ENCODE measurements around the gene SPATA1. TPM values are rescaled to one million over a fixed set of nuclear protein-coding genes. Genes with fewer than 3 reads are reported as not detected.
"Not testable (repeated sequence)": the region's sequence is repeated elsewhere in the genome, so short reads cannot be mapped to it uniquely, and the experiment has no call there.

The SPATA1 gene
- total and polyA plus RNA-seq, 8 donors = 0.16 to 1.4 (median 0.94) TPM

GRCh38 chr1:84587099-84587498 lies 80.9 kb downstream of the SPATA1 start:
- TF ChIP-seq CTCF (IDR thresholded peaks at IDR 0.05) = no peak
- Histone ChIP-seq H3K4me1 (no peaks in the 10 kb centered on the region), H3K36me3 (no peaks in the 10 kb centered on the region), H3K27ac (no peak overlapping the region), H3K9me3 (no peaks in the 10 kb centered on the region), H3K4me3 (no peak overlapping the region), H3K27me3 (no peaks in the 10 kb centered on the region)
- DNase-seq (no peak), FAIRE-seq (no peak), ATAC-seq (no peak)
- WGBS, 2 donors = 74% methylated on average over 3 of the region's 3 CpGs
- intact Hi-C loops (cut with DNase I) = no loop called here

GRCh38 chr1:84594959-84595358 lies 88.8 kb downstream of the SPATA1 start:
- H3K9me3 ChIP-seq; ATAC-seq; H3K4me3 ChIP-seq; intact Hi-C loops (cut with DNase I); DNase-seq; H3K27ac ChIP-seq; H3K4me1 ChIP-seq; H3K36me3 ChIP-seq; H3K27me3 ChIP-seq; FAIRE-seq: not testable (repeated sequence)
- WGBS, 2 donors = 67 to 81% methylated on average over 2 of the region's 2 CpGs

GRCh38 chr1:84597011-84597410 lies 90.8 kb downstream of the SPATA1 start:
- H3K4me1 ChIP-seq = no peaks in the 10 kb centered on the region
- 80% methylated on average over 1 of the region's 1 CpG for WGBS, 2 donors
- no peak overlapping the region for H3K4me3 ChIP-seq
- no peaks in the 10 kb centered on the region for H3K36me3 ChIP-seq
- no peak for TF ChIP-seq CTCF (IDR thresholded peaks at IDR 0.05)
- no peak for DNase-seq
- no peak for FAIRE-seq
- no peak for ATAC-seq
- H3K9me3 ChIP-seq = no peaks in the 10 kb centered on the region
- intact Hi-C loops (cut with DNase I) = no loop called here
- no peaks in the 10 kb centered on the region for H3K27me3 ChIP-seq
- no peak overlapping the region for H3K27ac ChIP-seq

- WGBS, 2 donors = 64 to 77% methylated on average over 3 of the region's 3 CpGs
- Histone ChIP-seq H3K36me3 (no peaks in the 10 kb centered on the region), H3K27ac (no peak overlapping the region), H3K9me3 (no peaks in the 10 kb centered on the region), H3K4me1 (no peaks in the 10 kb centered on the region), H3K27me3 (no peaks in the 10 kb centered on the region), H3K4me3 (no peak overlapping the region)
- FAIRE-seq (no peak), DNase-seq (no peak), ATAC-seq (no peak)
- intact Hi-C loops (cut with DNase I) = no loop called here
- TF ChIP-seq CTCF (IDR thresholded peaks at IDR 0.05) = no peak
Measured at GRCh38 chr1:84598418-84598817, 92.2 kb downstream of the SPATA1 start.

GRCh38 chr1:84598846-84599741 lies 92.9 kb downstream of the SPATA1 start:
- FAIRE-seq (no peak), ATAC-seq (peak in 1 of 4 donors; percentile 38), DNase-seq (no peak)
- Histone ChIP-seq H3K27ac (no peak overlapping the region), H3K36me3 (no peaks in the 10 kb centered on the region), H3K27me3 (no peaks in the 10 kb centered on the region), H3K9me3 (no peaks in the 10 kb centered on the region), H3K4me3 (no peak overlapping the region), H3K4me1 (no peaks in the 10 kb centered on the region)
- TF ChIP-seq CTCF (IDR thresholded peaks at IDR 0.05) = no peak
- WGBS, 2 donors = 56 to 57% methylated on average over 5 of the region's 5 CpGs
- intact Hi-C loops (cut with DNase I) = no loop called here
